Measurements from ENCODE around the gene CXCL16.

CXCL16 gene

GRCh38 chr17:4743898-4744297 lies 4.2 kb upstream of the CXCL16 start:
- Histone ChIP-seq H3K9ac (ENCODE audit: low read length) (no peak overlapping the region), H2AK5ac (ENCODE audit: low read length) (no peak overlapping the region), H4K8ac (ENCODE audit: low read depth, low read length) (no peak overlapping the region), H3K23ac (ENCODE audit: low read length) (no peak overlapping the region), H4K12ac (ENCODE audit: low read depth, low read length) (no peak overlapping the region), H3K18ac (ENCODE audit: low read length) (no peak overlapping the region), H2BK5ac (ENCODE audit: low read depth, low read length, poor library complexity) (no peak overlapping the region), H2AFZ (ENCODE audit: insufficient read depth, low read length, poor library complexity) (no peak overlapping the region), H2BK12ac (ENCODE audit: low read length) (no peak overlapping the region), H3K14ac (ENCODE audit: low read length) (no peak overlapping the region), H3K4me3 (ENCODE audit: low read depth, low read length) (no peak overlapping the region), H3K79me1 (ENCODE audit: low read length) (no peaks in the 10 kb centered on the region), H3K27ac (ENCODE audit: low read depth, low read length) (no peak overlapping the region), H3K4ac (ENCODE audit: low read depth, low read length) (no peak overlapping the region), H3K9me3 (ENCODE audit: insufficient read depth, low read depth, low read length) (peaks cover 17% of the 10 kb centered on the region), H3K79me2 (ENCODE audit: control insufficient read depth, insufficient read depth, low read length, poor library complexity) (no peaks in the 10 kb centered on the region), H4K91ac (ENCODE audit: low read depth, low read length) (no peak overlapping the region), H3K36me3 (ENCODE audit: control insufficient read depth in 1 of 2, insufficient read depth in 2 of 2, low read length in 2 of 2) (no peaks in the 10 kb centered on the region), H3K27me3 (ENCODE audit: insufficient read depth, low read length) (peaks cover 34% of the 10 kb centered on the region), H2BK120ac (ENCODE audit: insufficient read depth, low read length, poor library complexity) (no peak overlapping the region), H3K4me2 (ENCODE audit: low read length) (no peak overlapping the region), H3K4me1 (ENCODE audit: control insufficient read depth in 1 of 2, insufficient read depth in 2 of 2, low read length in 2 of 2) (peaks cover 11 to 12% of the 10 kb centered on the region in 2 experiments)
- WGBS (ENCODE audit: extremely low coverage, insufficient coverage, insufficient read length): no CpG with 5 or more reads among the region's 9 CpGs
- no peak for DNase-seq

- DNase-seq: no peak
- no peak overlapping the region for H2BK5ac ChIP-seq (ENCODE audit: low read depth, low read length, poor library complexity)
- peaks cover 40% of the 10 kb centered on the region for H3K27me3 ChIP-seq (ENCODE audit: insufficient read depth, low read length)
- no peak overlapping the region for H2BK120ac ChIP-seq (ENCODE audit: insufficient read depth, low read length, poor library complexity)
- no peak overlapping the region for H3K4me3 ChIP-seq (ENCODE audit: low read depth, low read length)
- no peak overlapping the region for H2BK12ac ChIP-seq (ENCODE audit: low read length)
- no peak overlapping the region for H3K27ac ChIP-seq (ENCODE audit: low read depth, low read length)
- H4K8ac ChIP-seq (ENCODE audit: low read depth, low read length): no peak overlapping the region
- no peaks in the 10 kb centered on the region for H3K79me1 ChIP-seq (ENCODE audit: low read length)
- peaks cover 18% of the 10 kb centered on the region for H3K9me3 ChIP-seq (ENCODE audit: insufficient read depth, low read depth, low read length)
- H3K4ac ChIP-seq (ENCODE audit: low read depth, low read length): no peak overlapping the region
- no peak overlapping the region for H3K23ac ChIP-seq (ENCODE audit: low read length)
- no peak overlapping the region for H3K4me2 ChIP-seq (ENCODE audit: low read length)
- H4K12ac ChIP-seq (ENCODE audit: low read depth, low read length): no peak overlapping the region
- no peaks in the 10 kb centered on the region for H3K79me2 ChIP-seq (ENCODE audit: control insufficient read depth, insufficient read depth, low read length, poor library complexity)
- WGBS (ENCODE audit: extremely low coverage, insufficient coverage, insufficient read length): no CpG with 5 or more reads among the region's 8 CpGs
- H4K91ac ChIP-seq (ENCODE audit: low read depth, low read length): no peak overlapping the region
- no peak overlapping the region for H2AK5ac ChIP-seq (ENCODE audit: low read length)
- no peak overlapping the region for H3K9ac ChIP-seq (ENCODE audit: low read length)
- no peak overlapping the region for H3K14ac ChIP-seq (ENCODE audit: low read length)
- no peaks in the 10 kb centered on the region for H3K36me3 ChIP-seq (ENCODE audit: control insufficient read depth in 1 of 2, insufficient read depth in 2 of 2, low read length in 2 of 2)
- H3K18ac ChIP-seq (ENCODE audit: low read length): no peak overlapping the region
- H2AFZ ChIP-seq (ENCODE audit: insufficient read depth, low read length, poor library complexity): no peak overlapping the region
- peaks cover 18 to 19% of the 10 kb centered on the region in 2 experiments for H3K4me1 ChIP-seq (ENCODE audit: control insufficient read depth in 1 of 2, insufficient read depth in 2 of 2, low read length in 2 of 2)
Measured at GRCh38 chr17:4743216-4743615, 3.5 kb upstream of the CXCL16 start.

- Histone ChIP-seq H4K91ac (ENCODE audit: low read depth, low read length) (no peak overlapping the region), H3K9me3 (ENCODE audit: insufficient read depth, low read depth, low read length) (peaks cover 18% of the 10 kb centered on the region), H4K8ac (ENCODE audit: low read depth, low read length) (no peak overlapping the region), H3K9ac (ENCODE audit: low read length) (no peak overlapping the region), H4K12ac (ENCODE audit: low read depth, low read length) (no peak overlapping the region), H3K79me1 (ENCODE audit: low read length) (no peaks in the 10 kb centered on the region), H3K79me2 (ENCODE audit: control insufficient read depth, insufficient read depth, low read length, poor library complexity) (no peaks in the 10 kb centered on the region), H2BK5ac (ENCODE audit: low read depth, low read length, poor library complexity) (no peak overlapping the region), H2BK12ac (ENCODE audit: low read length) (no peak overlapping the region), H3K27ac (ENCODE audit: low read depth, low read length) (no peak overlapping the region), H3K4ac (ENCODE audit: low read depth, low read length) (no peak overlapping the region), H3K4me3 (ENCODE audit: low read depth, low read length) (no peak overlapping the region), H3K36me3 (ENCODE audit: control insufficient read depth in 1 of 2, insufficient read depth in 2 of 2, low read length in 2 of 2) (no peaks in the 10 kb centered on the region), H2AFZ (ENCODE audit: insufficient read depth, low read length, poor library complexity) (no peak overlapping the region), H3K4me2 (ENCODE audit: low read length) (no peak overlapping the region), H2BK120ac (ENCODE audit: insufficient read depth, low read length, poor library complexity) (no peak overlapping the region), H3K14ac (ENCODE audit: low read length) (no peak overlapping the region), H3K27me3 (ENCODE audit: insufficient read depth, low read length) (peaks cover 43% of the 10 kb centered on the region), H2AK5ac (ENCODE audit: low read length) (no peak overlapping the region), H3K4me1 (ENCODE audit: control insufficient read depth in 1 of 2, insufficient read depth in 2 of 2, low read length in 2 of 2) (peaks cover 19 to 20% of the 10 kb centered on the region in 2 experiments), H3K18ac (ENCODE audit: low read length) (no peak overlapping the region), H3K23ac (ENCODE audit: low read length) (no peak overlapping the region)
- no peak for DNase-seq
- no CpG with 5 or more reads among the region's 10 CpGs for WGBS (ENCODE audit: extremely low coverage, insufficient coverage, insufficient read length)
Measured at GRCh38 chr17:4742629-4743028, 2.9 kb upstream of the CXCL16 start.

GRCh38 chr17:4742133-4742532 lies 2.4 kb upstream of the CXCL16 start:
- Histone ChIP-seq H3K4me3 (ENCODE audit: low read depth, low read length) (no peak overlapping the region), H3K79me2 (ENCODE audit: control insufficient read depth, insufficient read depth, low read length, poor library complexity) (no peaks in the 10 kb centered on the region), H3K79me1 (ENCODE audit: low read length) (no peaks in the 10 kb centered on the region), H3K27ac (ENCODE audit: low read depth, low read length) (no peak overlapping the region), H3K9ac (ENCODE audit: low read length) (no peak overlapping the region), H3K4me1 (ENCODE audit: control insufficient read depth in 1 of 2, insufficient read depth in 2 of 2, low read length in 2 of 2) (peaks cover 19 to 20% of the 10 kb centered on the region in 2 experiments), H4K8ac (ENCODE audit: low read depth, low read length) (no peak overlapping the region), H3K18ac (ENCODE audit: low read length) (no peak overlapping the region), H3K27me3 (ENCODE audit: insufficient read depth, low read length) (peaks cover 43% of the 10 kb centered on the region), H4K91ac (ENCODE audit: low read depth, low read length) (no peak overlapping the region), H2BK5ac (ENCODE audit: low read depth, low read length, poor library complexity) (no peak overlapping the region), H2BK120ac (ENCODE audit: insufficient read depth, low read length, poor library complexity) (no peak overlapping the region), H4K12ac (ENCODE audit: low read depth, low read length) (no peak overlapping the region), H2BK12ac (ENCODE audit: low read length) (no peak overlapping the region), H2AFZ (ENCODE audit: insufficient read depth, low read length, poor library complexity) (no peak overlapping the region), H3K4ac (ENCODE audit: low read depth, low read length) (no peak overlapping the region), H3K23ac (ENCODE audit: low read length) (no peak overlapping the region), H3K36me3 (ENCODE audit: control insufficient read depth in 1 of 2, insufficient read depth in 2 of 2, low read length in 2 of 2) (no peaks in the 10 kb centered on the region), H3K14ac (ENCODE audit: low read length) (no peak overlapping the region), H2AK5ac (ENCODE audit: low read length) (no peak overlapping the region), H3K9me3 (ENCODE audit: insufficient read depth, low read depth, low read length) (peaks cover 18% of the 10 kb centered on the region), H3K4me2 (ENCODE audit: low read length) (no peak overlapping the region)
- no peak for DNase-seq
- WGBS (ENCODE audit: extremely low coverage, insufficient coverage, insufficient read length): no CpG with 5 or more reads among the region's 9 CpGs

Measured in trophoblast cell (in vitro differentiated cells and primary cell).